ENCODE measurements around the gene FOXR1. TPM values are rescaled to one million over a fixed set of nuclear protein-coding genes. Genes with fewer than 3 reads are reported as not detected.

The FOXR1 gene
- total RNA-seq, 3 donors from 2014 or later (not counting 1 experiment from before 2014, with no cell fraction given): not detected

GRCh38 chr11:118930094-118930712 lies 41.4 kb upstream of the FOXR1 start:
- Mint-ChIP-seq H3K4me1 (peaks cover 35 to 48% of the 10 kb centered on the region in 2 donors), H3K27ac (peak overlapping the region; percentile 95 to 96), H3K27me3 (ENCODE audit: low read depth in 2 of 2) (peaks cover 0 to 3% of the 10 kb centered on the region in 2 donors), H3K36me3 (no peaks in the 10 kb centered on the region), H3K9me3 (no peaks in the 10 kb centered on the region), H3K4me3 (peak overlapping the region; percentile 96)
- TF ChIP-seq CTCF (IDR thresholded peaks at IDR 0.05): peak; percentile 90
- Histone ChIP-seq H3K4me3 (ENCODE audit: low read length) (peak overlapping the region; percentile 89), H3K27ac (ENCODE audit: low read length) (peak overlapping the region; percentile 98), H3K4me1 (ENCODE audit: control insufficient read depth, insufficient read depth, low read length) (peaks cover 46% of the 10 kb centered on the region), H3K9me3 (ENCODE audit: control insufficient read depth, insufficient read depth, low read length) (no peaks in the 10 kb centered on the region), H3K36me3 (ENCODE audit: control insufficient read depth, insufficient read depth, low read length) (no peaks in the 10 kb centered on the region), H3K27me3 (ENCODE audit: control insufficient read depth, insufficient read depth, low read length) (no peaks in the 10 kb centered on the region)
- DNase-seq: peak; percentile 84 to 93
- ATAC-seq: peak in 2 of 3 donors; percentile 4 to 6
- intact Hi-C loops (cut with micrococcal nuclease): loop anchor here (1.0 kb wide), 1 partner anchor 23 kb away; no protein-coding TSS in a partner anchor
- WGBS (ENCODE audit: insufficient coverage): 0% methylated on average over 19 of the region's 20 CpGs

DNA sequence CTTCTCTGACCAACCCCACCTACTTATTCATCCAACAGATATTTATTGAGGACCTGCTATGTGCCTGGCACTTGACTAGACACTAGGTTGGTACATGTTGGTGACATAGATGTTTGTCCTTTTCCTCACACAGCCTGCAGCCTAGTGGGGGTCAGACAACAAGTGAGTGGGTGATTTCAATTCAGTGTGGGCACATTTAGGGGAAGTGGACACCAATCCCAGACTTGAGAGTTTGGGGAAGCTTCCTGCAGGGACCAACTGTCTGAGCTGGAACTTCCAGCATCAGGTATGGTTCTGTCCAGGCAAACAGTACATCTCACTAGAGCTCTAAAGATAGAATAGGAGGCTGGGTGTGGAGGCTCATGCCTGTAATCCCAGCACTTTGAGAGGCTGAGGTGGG lies 40.0 kb upstream of the FOXR1 start:
- Histone ChIP-seq H3K27ac (ENCODE audit: low read length) (no peak overlapping the region), H3K36me3 (ENCODE audit: control insufficient read depth, insufficient read depth, low read length) (no peaks in the 10 kb centered on the region), H3K27me3 (ENCODE audit: control insufficient read depth, insufficient read depth, low read length) (no peaks in the 10 kb centered on the region), H3K4me3 (ENCODE audit: low read length) (no peak overlapping the region), H3K4me1 (ENCODE audit: control insufficient read depth, insufficient read depth, low read length) (peaks cover 39% of the 10 kb centered on the region), H3K9me3 (ENCODE audit: control insufficient read depth, insufficient read depth, low read length) (no peaks in the 10 kb centered on the region)
- no peak for ATAC-seq
- no peaks in the 10 kb centered on the region for H3K9me3 Mint-ChIP-seq
- no peak overlapping the region for H3K27ac Mint-ChIP-seq
- H3K4me3 Mint-ChIP-seq: no peak overlapping the region
- intact Hi-C loops (cut with micrococcal nuclease): no loop called here
- H3K36me3 Mint-ChIP-seq: no peaks in the 10 kb centered on the region
- peak in 1 of 2 donors; percentile 9 for DNase-seq
- H3K4me1 Mint-ChIP-seq: peaks cover 29 to 39% of the 10 kb centered on the region in 2 donors
- no peak for TF ChIP-seq CTCF (IDR thresholded peaks at IDR 0.05)
- H3K27me3 Mint-ChIP-seq (ENCODE audit: low read depth in 2 of 2): no peaks in the 10 kb centered on the region

DNA sequence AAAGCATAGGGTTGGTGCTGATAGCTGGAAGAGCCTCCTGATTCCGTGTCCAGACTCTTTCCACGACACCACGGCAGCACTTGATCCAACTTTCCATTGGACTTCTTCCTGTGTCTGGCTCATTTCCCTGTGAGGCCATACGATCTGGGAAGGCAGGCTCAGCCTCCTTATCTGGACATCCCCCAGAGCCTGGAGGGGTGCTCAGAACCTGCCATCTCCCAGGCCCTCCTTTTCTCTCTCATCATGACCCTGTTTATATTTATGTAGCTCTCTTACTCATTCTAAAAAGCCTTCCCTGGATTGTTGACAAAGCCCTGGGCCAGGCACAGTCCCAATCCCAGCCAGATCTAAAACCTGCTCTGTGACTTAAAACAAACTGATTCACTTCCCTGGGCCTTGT lies 38.1 kb upstream of the FOXR1 start:
- 89% methylated on average over 4 of the region's 4 CpGs for WGBS (ENCODE audit: insufficient coverage)
- intact Hi-C loops (cut with micrococcal nuclease): no loop called here
- H3K9me3 Mint-ChIP-seq: no peaks in the 10 kb centered on the region
- no peak for TF ChIP-seq CTCF (IDR thresholded peaks at IDR 0.05)
- peaks cover 10 to 12% of the 10 kb centered on the region in 2 donors for H3K27me3 Mint-ChIP-seq (ENCODE audit: low read depth in 2 of 2)
- Histone ChIP-seq H3K36me3 (ENCODE audit: control insufficient read depth, insufficient read depth, low read length) (no peaks in the 10 kb centered on the region), H3K27me3 (ENCODE audit: control insufficient read depth, insufficient read depth, low read length) (no peaks in the 10 kb centered on the region), H3K4me1 (ENCODE audit: control insufficient read depth, insufficient read depth, low read length) (peaks cover 19% of the 10 kb centered on the region), H3K27ac (ENCODE audit: low read length) (no peak overlapping the region), H3K9me3 (ENCODE audit: control insufficient read depth, insufficient read depth, low read length) (no peaks in the 10 kb centered on the region), H3K4me3 (ENCODE audit: low read length) (no peak overlapping the region)
- H3K4me1 Mint-ChIP-seq: peaks cover 11 to 19% of the 10 kb centered on the region in 2 donors
- no peak overlapping the region for H3K27ac Mint-ChIP-seq
- DNase-seq: no peak
- no peaks in the 10 kb centered on the region for H3K36me3 Mint-ChIP-seq
- H3K4me3 Mint-ChIP-seq: no peak overlapping the region
- ATAC-seq: no peak

DNA sequence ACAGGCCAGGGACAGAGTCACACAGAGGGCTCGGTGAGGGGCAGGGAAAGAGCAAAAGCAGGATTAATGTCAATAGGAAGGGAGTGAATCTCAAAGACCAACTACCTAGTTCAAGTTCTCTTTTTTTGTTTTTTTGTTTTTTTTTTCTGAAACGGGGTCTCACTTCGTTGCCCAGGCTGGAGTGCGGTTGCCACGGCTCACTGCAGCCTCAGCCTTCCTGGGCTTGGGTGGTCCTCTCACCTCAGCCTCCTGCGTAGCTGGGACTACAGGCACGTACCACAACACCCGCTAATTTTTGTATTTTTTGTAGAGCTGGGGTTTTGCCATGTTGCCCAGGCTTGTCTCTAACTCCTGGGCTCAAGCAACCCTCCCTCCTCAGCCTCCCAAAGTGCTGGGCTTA lies 36.2 kb upstream of the FOXR1 start:
- Histone ChIP-seq H3K27me3 (ENCODE audit: control insufficient read depth, insufficient read depth, low read length) (no peaks in the 10 kb centered on the region), H3K9me3 (ENCODE audit: control insufficient read depth, insufficient read depth, low read length) (no peaks in the 10 kb centered on the region), H3K4me1 (ENCODE audit: control insufficient read depth, insufficient read depth, low read length) (peaks cover 10% of the 10 kb centered on the region), H3K27ac (ENCODE audit: low read length) (no peak overlapping the region), H3K36me3 (ENCODE audit: control insufficient read depth, insufficient read depth, low read length) (no peaks in the 10 kb centered on the region), H3K4me3 (ENCODE audit: low read length) (no peak overlapping the region)
- DNase-seq: no peak
- H3K4me1 Mint-ChIP-seq: peaks cover 9 to 14% of the 10 kb centered on the region in 2 donors
- ATAC-seq: no peak
- intact Hi-C loops (cut with micrococcal nuclease): no loop called here
- no peak overlapping the region for H3K4me3 Mint-ChIP-seq
- H3K27me3 Mint-ChIP-seq (ENCODE audit: low read depth in 2 of 2): peaks cover 16 to 18% of the 10 kb centered on the region in 2 donors
- no peaks in the 10 kb centered on the region for H3K9me3 Mint-ChIP-seq
- no peaks in the 10 kb centered on the region for H3K36me3 Mint-ChIP-seq
- WGBS (ENCODE audit: insufficient coverage): 54% methylated on average over 6 of the region's 8 CpGs
- no peak for TF ChIP-seq CTCF (IDR thresholded peaks at IDR 0.05)
- H3K27ac Mint-ChIP-seq: no peak overlapping the region
